Ovary (tissue), 3 donors: Measurements from ENCODE around the gene MRPS31.

Source experiments
- CTCF ChIP-seq, 3 donors: fragments of 450-650 bp in 2 of 3; fragments of 200-600 bp in 1 of 3; IDR thresholded peaks; one replicate each; pipeline versions ENCODE4 v1.5.1 to v1.8.0; 2016 to 2022; ENCODE audit warnings: antibody characterized with exemption in 3 of 3, mild to moderate bottlenecking in 1 of 3
- POLR2A ChIP-seq: fragments of 450-650 bp; IDR thresholded peaks from one replicate; pipeline ENCODE4 v1.6.1; 2017; ENCODE audit warnings: antibody characterized with exemption, mild to moderate bottlenecking, moderate library complexity
- donor health status: DM: no; HTN: no; CAD: no.

GRCh38 chr13:40801255-40802217 lies 30.5 kb upstream of the MRPS31 start:
- TF ChIP-seq POLR2A (no peak), CTCF (IDR thresholded peaks at IDR 0.05) (no peak)
